Neural cell (in vitro differentiated cells): ENCODE results near the gene USP26. TPM values are rescaled to one million over a fixed set of nuclear protein-coding genes. Genes with fewer than 3 reads are reported as not detected.

ENCODE experiments used
- H2AFZ ChIP-seq: fragments of 200-600, 300-800 bp; sonication (generic), shearing (Covaris generic); 2 replicates; pipeline ENCODE4 v1.6.0; 2014; ENCODE audit warnings: low read depth, mild to moderate bottlenecking, antibody characterized with exemption, low read length, moderate library complexity
- H3F3A ChIP-seq: fragments of 200-600 bp; shearing (Covaris generic); 2 replicates; pipeline ENCODE4 v1.6.1; 2016; ENCODE audit warnings: mild to moderate bottlenecking, moderate library complexity, mixed read lengths, antibody characterized with exemption, low read length; ENCODE audit not compliant: insufficient read depth, poor library complexity, severe bottlenecking
- H3K27ac ChIP-seq: fragments of 200-600, 300-800 bp; sonication (generic), shearing (Covaris generic); 2 replicates; pipeline ENCODE4 v1.5.1; 2014; ENCODE audit warnings: mild to moderate bottlenecking, low read length, moderate library complexity
- H3K27me3 ChIP-seq: fragments of 300-800, 200-600 bp; sonication (generic), shearing (Covaris generic); 2 replicates; pipeline ENCODE4 v1.6.0; 2014; ENCODE audit warnings: mild to moderate bottlenecking, low read depth, low read length, moderate library complexity; ENCODE audit not compliant: insufficient read depth
- H3K36me3 ChIP-seq: fragments of 300-800, 200-600 bp; sonication (generic), shearing (Covaris generic); 2 replicates; pipeline ENCODE4 v1.5.1; 2014; ENCODE audit warnings: mild to moderate bottlenecking, antibody characterized with exemption, low read length, moderate library complexity; ENCODE audit not compliant: insufficient read depth
- H3K4me2 ChIP-seq: fragments of 300-800, 200-600 bp; sonication (generic), shearing (Covaris generic); 2 replicates; pipeline ENCODE4 v1.6.0; 2014; ENCODE audit warnings: mild to moderate bottlenecking, low read length
- H3K4me3 ChIP-seq: fragments of 300-800, 200-600 bp; sonication (generic), shearing (Covaris generic); 2 replicates; pipeline ENCODE4 v1.5.1; 2014; ENCODE audit warnings: mild to moderate bottlenecking, low read length, moderate library complexity
- H3K79me2 ChIP-seq: fragments of 200-600 bp; shearing (Covaris generic); replicated peaks from 2 replicates; pipeline ENCODE4 v1.6.0; 2014; ENCODE audit warnings: mild to moderate bottlenecking, low read length, moderate library complexity; ENCODE audit not compliant: insufficient read depth
- H3K9ac ChIP-seq: fragments of 300-800, 200-600 bp; sonication (generic), shearing (Covaris generic); 2 replicates; pipeline ENCODE4 v1.6.1; 2016; ENCODE audit warnings: mild to moderate bottlenecking, low read length, mixed read lengths
- H3K9me2 ChIP-seq: fragments of 200-600 bp; shearing (Covaris generic); 2 replicates; pipeline ENCODE4 v1.6.1; 2016; ENCODE audit warnings: mild to moderate bottlenecking, low read length, mixed read lengths; ENCODE audit not compliant: insufficient read depth
- H3K9me3 ChIP-seq: fragments of 200-600, 300-800 bp; sonication (generic), shearing (Covaris generic); 2 replicates; pipeline ENCODE4 v1.6.1; 2016; ENCODE audit warnings: mild to moderate bottlenecking, mixed run types, low read length, moderate library complexity, mixed read lengths
- H4K20me1 ChIP-seq: fragments of 200-600 bp; shearing (Covaris generic); 2 replicates; pipeline ENCODE4 v1.6.1; 2016; ENCODE audit warnings: mild to moderate bottlenecking, mixed run types; ENCODE audit not compliant: insufficient read depth
- EP300 ChIP-seq: fragments of 450-650 bp; conservative IDR thresholded peaks from 2 replicates; pipeline ENCODE4 v1.6.1; 2014; ENCODE audit warnings: antibody characterized with exemption, mild to moderate bottlenecking, moderate library complexity; ENCODE audit not compliant: poor library complexity, severe bottlenecking
- EZH2 ChIP-seq: fragments of 200-600, 300-800 bp; shearing (Covaris generic), sonication (generic); IDR thresholded peaks from 2 replicates; pipeline ENCODE4 v1.6.1; 2014; ENCODE audit warnings: antibody characterized with exemption, low read length, borderline replicate concordance, mild to moderate bottlenecking; ENCODE audit not compliant: insufficient read depth, poor library complexity, severe bottlenecking
- MXI1 ChIP-seq: fragments of 450-650 bp; conservative IDR thresholded peaks from 2 replicates; pipeline ENCODE4 v1.6.1; 2014; ENCODE audit warnings: antibody characterized with exemption, mild to moderate bottlenecking; ENCODE audit not compliant: poor library complexity, severe bottlenecking
- POLR2AphosphoS5 ChIP-seq: IDR thresholded peaks from 2 replicates; pipeline ENCODE4 v1.6.1; 2012
- RAD21 ChIP-seq: fragments of 450-650 bp; conservative IDR thresholded peaks from 2 replicates; pipeline ENCODE4 v1.6.1; 2014; ENCODE audit warnings: antibody characterized with exemption, mild to moderate bottlenecking, moderate library complexity
- REST ChIP-seq: IDR thresholded peaks from 2 replicates; pipeline ENCODE4 v1.6.1; 2012; ENCODE audit warnings: borderline replicate concordance
- SMC3 ChIP-seq: fragments of 450-650 bp; conservative IDR thresholded peaks from 2 replicates; pipeline ENCODE4 v1.6.1; 2014; ENCODE audit warnings: antibody characterized with exemption, mild to moderate bottlenecking, moderate library complexity; ENCODE audit not compliant: poor library complexity
- TAF1 ChIP-seq: IDR thresholded peaks from 2 replicates; pipeline ENCODE4 v1.6.1; 2012; ENCODE audit warnings: low read depth
- polyA plus RNA-seq: library from polyadenylated mRNA; depleted of rRNA; stranded (reverse); fragments of >200 nt; gene quantifications from 2 replicates; pipeline ENCODE4 v1.2.3, GENCODE V29; 2014

The USP26 gene
- polyA plus RNA-seq, 1 donor from 2014 or later: not detected

- Histone ChIP-seq H3K4me2 (no peak overlapping the region), H3F3A (no peaks in the 10 kb centered on the region), H3K36me3 (no peaks in the 10 kb centered on the region), H2AFZ (no peak overlapping the region), H3K79me2 (no peaks in the 10 kb centered on the region), H3K9ac (no peak overlapping the region), H3K27me3 (no peaks in the 10 kb centered on the region), H3K4me3 (no peak overlapping the region), H3K27ac (no peak overlapping the region), H3K9me3 (no peaks in the 10 kb centered on the region), H4K20me1 (no peaks in the 10 kb centered on the region), H3K9me2 (no peaks in the 10 kb centered on the region)
- no peak for TF ChIP-seq TAF1
Measured at GRCh38 chrX:132999209-132999608, 97.7 kb downstream of the USP26 start.

DNA sequence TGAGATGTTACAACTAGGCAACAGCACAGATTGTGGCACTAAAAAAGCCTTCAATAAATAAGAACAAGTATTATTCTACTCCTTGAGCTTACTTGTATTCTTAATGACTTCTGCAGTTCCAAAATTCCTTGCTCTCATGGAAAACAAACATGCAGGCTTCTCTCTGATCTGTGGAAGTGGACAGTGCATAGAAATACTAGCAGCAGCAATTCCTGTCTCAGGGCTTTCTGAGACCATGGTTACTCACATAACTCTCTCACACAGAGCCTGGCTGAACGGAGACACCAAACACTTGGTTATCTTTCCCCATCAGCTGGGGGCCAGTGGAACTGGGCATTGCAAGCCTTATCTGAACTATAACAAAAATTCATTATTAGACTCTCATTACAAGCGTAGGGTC is 106.1 kb downstream of the USP26 start:
- no peak overlapping the region for H3K4me2 ChIP-seq
- H3K9me2 ChIP-seq: no peaks in the 10 kb centered on the region
- no peaks in the 10 kb centered on the region for H4K20me1 ChIP-seq
- H3K9ac ChIP-seq: no peak overlapping the region
- H3K79me2 ChIP-seq: no peaks in the 10 kb centered on the region
- no peak overlapping the region for H3K27ac ChIP-seq
- H3K4me3 ChIP-seq: no peak overlapping the region
- H3K36me3 ChIP-seq: no peaks in the 10 kb centered on the region
- H3F3A ChIP-seq: no peaks in the 10 kb centered on the region
- no peaks in the 10 kb centered on the region for H3K27me3 ChIP-seq
- TF ChIP-seq REST: no peak
- no peak for TF ChIP-seq EZH2
- no peak for TF ChIP-seq SMC3
- no peak for TF ChIP-seq EP300
- no peak for TF ChIP-seq MXI1
- no peak for TF ChIP-seq POLR2AphosphoS5
- no peak for TF ChIP-seq TAF1
- H2AFZ ChIP-seq: no peak overlapping the region
- no peaks in the 10 kb centered on the region for H3K9me3 ChIP-seq

DNA sequence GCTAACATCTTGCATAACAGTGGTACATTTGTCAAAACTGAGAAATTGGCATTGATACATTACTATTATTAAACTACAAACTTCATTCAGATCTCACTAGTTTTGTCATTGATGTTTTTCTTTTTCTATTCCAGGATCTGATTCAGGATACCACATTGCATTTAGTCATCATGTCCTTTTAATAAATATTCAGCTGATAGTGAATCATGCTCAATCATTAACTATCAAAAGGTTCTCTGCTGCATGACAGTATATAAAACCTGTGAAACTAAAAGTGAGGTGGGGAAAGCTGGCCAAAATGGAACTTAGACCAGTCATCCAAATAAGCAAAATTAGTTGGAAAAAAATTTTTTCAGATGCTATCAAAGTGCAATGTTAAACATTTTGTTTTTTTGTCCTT is 110.4 kb downstream of the USP26 start:
- TF ChIP-seq POLR2AphosphoS5 (no peak), MXI1 (no peak), EZH2 (no peak), EP300 (no peak), TAF1 (no peak), SMC3 (no peak), RAD21 (no peak), REST (no peak)
- Histone ChIP-seq H2AFZ (no peak overlapping the region), H3K27me3 (no peaks in the 10 kb centered on the region), H3K9me3 (no peaks in the 10 kb centered on the region), H3K79me2 (no peaks in the 10 kb centered on the region), H3K9me2 (no peaks in the 10 kb centered on the region), H3K9ac (no peak overlapping the region), H3K27ac (no peak overlapping the region), H3K4me2 (no peak overlapping the region), H3K36me3 (no peaks in the 10 kb centered on the region), H4K20me1 (no peaks in the 10 kb centered on the region), H3K4me3 (no peak overlapping the region), H3F3A (no peaks in the 10 kb centered on the region)
